SK-N-SH treated with all-trans-retinoic acid at 6 μM for 48 hours (cell line): Measurements from ENCODE around the gene PKP4.

Experiments
- ATAC-seq: fragments of 200-7000 bp; cut with Tn5 transposase; 3 replicates; pipeline ENCODE4 v1.9.1; 2020; ENCODE audit warnings: mild to moderate bottlenecking, moderate library complexity
- ARNTL ChIP-seq: fragments of 450-650 bp; formaldehyde crosslinking; IDR thresholded peaks from 2 replicates; pipeline ENCODE4 v1.5.0; 2020; ENCODE audit warnings: low read depth, mild to moderate bottlenecking, moderate library complexity, borderline replicate concordance
- CREB5 ChIP-seq: fragments of 250-450 bp; sonication (Bioruptor Pico); IDR thresholded peaks from 2 replicates; pipeline ENCODE4 v1.5.1; 2020; ENCODE audit warnings: low read depth, mild to moderate bottlenecking, moderate library complexity
- CSRNP3 ChIP-seq: fragments of 250-450 bp; sonication (Bioruptor Pico); IDR thresholded peaks from 2 replicates; pipeline ENCODE4 v1.5.1; 2021; ENCODE audit warnings: mild to moderate bottlenecking, moderate library complexity
- ESRRG ChIP-seq: fragments of 250-450 bp; sonication (Bioruptor Pico); IDR thresholded peaks from 2 replicates; pipeline ENCODE4 v1.6.1; 2021; ENCODE audit warnings: mild to moderate bottlenecking
- GLIS3 ChIP-seq: fragments of 250-450 bp; sonication (Bioruptor Pico); IDR thresholded peaks from 2 replicates; pipeline ENCODE4 v1.5.0; 2020; ENCODE audit warnings: mild to moderate bottlenecking, moderate library complexity
- ISL1 ChIP-seq: fragments of 250-450 bp; sonication (Bioruptor Pico); IDR thresholded peaks from 2 replicates; pipeline ENCODE4 v2.1.2; 2022; ENCODE audit warnings: mild to moderate bottlenecking, moderate library complexity
- OSR1 ChIP-seq: fragments of 250-450 bp; sonication (Bioruptor Pico); IDR thresholded peaks from 2 replicates; pipeline ENCODE4 v1.8.0; 2022; ENCODE audit warnings: moderate library complexity, mild to moderate bottlenecking, inconsistent platforms
- PATZ1 ChIP-seq: fragments of 250-450 bp; sonication (Bioruptor Pico); IDR thresholded peaks from 2 replicates; pipeline ENCODE4 v1.8.0; 2020; ENCODE audit warnings: mild to moderate bottlenecking, moderate library complexity, borderline replicate concordance
- PPARA ChIP-seq: fragments of 250-450 bp; sonication (Bioruptor Pico); IDR thresholded peaks from 2 replicates; pipeline ENCODE4 v1.5.0; 2020; ENCODE audit warnings: mild to moderate bottlenecking, borderline replicate concordance
- RARB ChIP-seq: fragments of 250-450 bp; sonication (Bioruptor Pico); IDR thresholded peaks from 2 replicates; pipeline ENCODE4 v1.8.0; 2021; ENCODE audit warnings: mild to moderate bottlenecking, moderate library complexity
- SNAI2 ChIP-seq: fragments of 250-450 bp; sonication (Bioruptor Pico); IDR thresholded peaks from 2 replicates; pipeline ENCODE4 v1.5.0; 2020; ENCODE audit warnings: mild to moderate bottlenecking, moderate library complexity
- TCF4 ChIP-seq: fragments of 250-450 bp; sonication (Bioruptor Pico); IDR thresholded peaks from 2 replicates; pipeline ENCODE4 v1.8.0; 2021; ENCODE audit warnings: mild to moderate bottlenecking, moderate library complexity, borderline replicate concordance
- TOX ChIP-seq: fragments of 250-450 bp; sonication (Bioruptor Pico); IDR thresholded peaks from 2 replicates; pipeline ENCODE4 v1.8.0; 2021; ENCODE audit warnings: mild to moderate bottlenecking, moderate library complexity, borderline replicate concordance
- TSHZ2 ChIP-seq: fragments of 250-450 bp; sonication (Bioruptor Pico); IDR thresholded peaks from 2 replicates; pipeline ENCODE4 v1.5.0; 2020; ENCODE audit warnings: mild to moderate bottlenecking, moderate library complexity
- ZC3H10 ChIP-seq: fragments of 250-450 bp; sonication (Bioruptor Pico); IDR thresholded peaks from 2 replicates; pipeline ENCODE4 v1.5.1; 2021; ENCODE audit warnings: mild to moderate bottlenecking, moderate library complexity
- ZFP3 ChIP-seq: fragments of 250-450 bp; sonication (Bioruptor Pico); IDR thresholded peaks from 2 replicates; pipeline ENCODE4 v1.5.0; 2020; ENCODE audit warnings: mild to moderate bottlenecking, moderate library complexity
- ZFP30 ChIP-seq: fragments of 450-650 bp; formaldehyde crosslinking; IDR thresholded peaks from 2 replicates; pipeline ENCODE4 v1.5.0; 2022; ENCODE audit warnings: mild to moderate bottlenecking, moderate library complexity
- ZNF70 ChIP-seq: fragments of 450-650 bp; formaldehyde crosslinking; IDR thresholded peaks from 2 replicates; pipeline ENCODE4 v1.5.0; 2020; ENCODE audit warnings: mild to moderate bottlenecking, moderate library complexity
- ZNF8 ChIP-seq: fragments of 450-650 bp; formaldehyde crosslinking; IDR thresholded peaks from 2 replicates; pipeline ENCODE4 v1.5.0; 2020; ENCODE audit warnings: mild to moderate bottlenecking, moderate library complexity

Gene PKP4

GRCh38 chr2:158556124-158556523, 99.4 kb downstream of the PKP4 start:
- TF ChIP-seq ZFP30 (CRISPR knock-in tag) = no peak
- no peak for TF ChIP-seq TSHZ2
- TF ChIP-seq, all 23 proteins: peak for 0
- ATAC-seq = no peak

GRCh38 chr2:158557752-158558151, 101.0 kb downstream of the PKP4 start:
- TF ChIP-seq CSRNP3 (CRISPR knock-in tag) (no peak), ESRRG (CRISPR knock-in tag) (no peak), TCF4 (CRISPR knock-in tag) (no peak), SNAI2 (CRISPR knock-in tag) (no peak), ZC3H10 (CRISPR knock-in tag) (no peak), OSR1 (CRISPR knock-in tag) (no peak), RARB (no peak), ZNF70 (CRISPR knock-in tag) (no peak), ZNF8 (no peak)
- TF ChIP-seq, all 23 proteins: peak for 0
- no peak for ATAC-seq

GRCh38 chr2:158559252-158559651, 102.5 kb downstream of the PKP4 start:
- no peak for ATAC-seq
- TF ChIP-seq ZC3H10 (CRISPR knock-in tag) (no peak), OSR1 (CRISPR knock-in tag) (no peak), TOX (CRISPR knock-in tag) (no peak), TSHZ2 (no peak), ESRRG (CRISPR knock-in tag) (no peak), TCF4 (CRISPR knock-in tag) (no peak), GLIS3 (CRISPR knock-in tag) (no peak), ARNTL (CRISPR knock-in tag) (no peak), SNAI2 (CRISPR knock-in tag) (no peak), CREB5 (CRISPR knock-in tag) (no peak), RARB (no peak), ZNF70 (CRISPR knock-in tag) (no peak), CSRNP3 (CRISPR knock-in tag) (no peak), PPARA (CRISPR knock-in tag) (no peak), PATZ1 (CRISPR knock-in tag) (no peak), ISL1 (CRISPR knock-in tag) (no peak), ZFP3 (CRISPR knock-in tag) (no peak), ZNF8 (no peak)
